OCI-LY3 (cell line): Measurements from ENCODE around the gene IL12A.

Source experiments
- H2AFZ ChIP-seq: fragments of 200-600, 300-600 bp; shearing (Covaris generic); 2 replicates; pipeline ENCODE4 v1.6.0; 2014; ENCODE audit warnings: antibody characterized with exemption, low read depth, low read length
- H3K27ac ChIP-seq: fragments of 200-600, 300-600 bp; sonication (generic); 2 replicates; pipeline ENCODE4 v1.5.1; 2014; ENCODE audit warnings: mild to moderate bottlenecking, low read length, moderate library complexity, mixed read lengths
- H3K27me3 ChIP-seq: fragments of 200-600, 300-600 bp; sonication (generic); 2 replicates; pipeline ENCODE4 v1.6.1; 2014; ENCODE audit warnings: low read depth, low read length, mixed read lengths
- H3K36me3 ChIP-seq: fragments of 200-600, 300-600 bp; sonication (generic); replicated peaks from 2 replicates; pipeline ENCODE3; 2014; ENCODE audit warnings: low read depth, low read length, mixed read lengths
- H3K4me1 ChIP-seq: fragments of 300-600, 200-600 bp; sonication (generic); 2 replicates; pipeline ENCODE4 v1.6.1; 2014; ENCODE audit warnings: low read length, mixed read lengths
- H3K4me2 ChIP-seq: fragments of 200-600, 300-600 bp; sonication (generic); 2 replicates; pipeline ENCODE4 v1.6.1; 2014; ENCODE audit warnings: low read length, mixed read lengths
- H3K4me3 ChIP-seq: fragments of 300-600, 200-600 bp; sonication (generic); 2 replicates; pipeline ENCODE4 v1.5.1; 2014; ENCODE audit warnings: antibody characterized with exemption, mild to moderate bottlenecking, low read length, moderate library complexity
- H3K79me2 ChIP-seq: fragments of 300-600, 200-600 bp; shearing (Covaris generic); 2 replicates; pipeline ENCODE4 v1.6.1; 2014; ENCODE audit warnings: mild to moderate bottlenecking, low read length, mixed read lengths
- H3K9ac ChIP-seq: fragments of 300-600, 200-600 bp; shearing (Covaris generic); 2 replicates; pipeline ENCODE4 v1.6.0; 2014; ENCODE audit warnings: mild to moderate bottlenecking, low read length, moderate library complexity
- H3K9me3 ChIP-seq: fragments of 200-600, 300-600 bp; shearing (Covaris generic); 2 replicates; pipeline ENCODE4 v1.6.1; 2014; ENCODE audit warnings: low read length, mixed read lengths; ENCODE audit not compliant: insufficient read depth
- H4K20me1 ChIP-seq: fragments of 200-600, 300-600 bp; sonication (generic); 2 replicates; pipeline ENCODE4 v1.6.1; 2016; ENCODE audit warnings: low read length, mixed read lengths; ENCODE audit not compliant: insufficient read depth
- CTCF ChIP-seq: fragments of 200-600, 300-600 bp; sonication (generic); IDR thresholded peaks from 2 replicates; pipeline ENCODE4 v1.5.1; 2014; ENCODE audit warnings: antibody characterized with exemption, low read length, low read depth
- EZH2phosphoT487 ChIP-seq: fragments of 200-600 bp; shearing (Covaris generic); IDR thresholded peaks from 2 replicates; pipeline ENCODE4 v1.6.1; 2018; ENCODE audit warnings: antibody characterized with exemption, mixed run types, low read depth

Gene IL12A

GRCh38 chr3:159982442-159982974 is 6.1 kb upstream of the IL12A start:
- H3K36me3 ChIP-seq: peaks cover 3% of the 10 kb centered on the region
- no peaks in the 10 kb centered on the region for H4K20me1 ChIP-seq
- H3K9me3 ChIP-seq: peaks cover 4% of the 10 kb centered on the region; the same call in 1 of the 2 replicates
- no peaks in the 10 kb centered on the region for H3K79me2 ChIP-seq
- H3K27ac ChIP-seq: peak overlapping the region; percentile 60
- H3K27me3 ChIP-seq: no peaks in the 10 kb centered on the region
- H3K9ac ChIP-seq: peak overlapping the region; percentile 54
- H3K4me3 ChIP-seq: peak overlapping the region; percentile 8; the same call in 1 of the 2 replicates
- TF ChIP-seq EZH2phosphoT487 (no peak), CTCF (peak; percentile 53)
- peak overlapping the region; percentile 66 for H3K4me2 ChIP-seq
- H2AFZ ChIP-seq: peak overlapping the region; percentile 92
- H3K4me1 ChIP-seq: peaks cover 48% of the 10 kb centered on the region

GRCh38 chr3:159987291-159987711 is 1.3 kb upstream of the IL12A start:
- H3K4me1 ChIP-seq: peaks cover 66% of the 10 kb centered on the region
- H3K4me2 ChIP-seq: peak overlapping the region; percentile 82
- no peaks in the 10 kb centered on the region for H3K27me3 ChIP-seq
- H3K9ac ChIP-seq: peak overlapping the region; percentile 96; the same call in 1 of the 2 replicates
- no peaks in the 10 kb centered on the region for H4K20me1 ChIP-seq
- H3K79me2 ChIP-seq: peaks cover 43% of the 10 kb centered on the region
- no peaks in the 10 kb centered on the region; the same call in 1 of the 2 replicates for H3K9me3 ChIP-seq
- peaks cover 27% of the 10 kb centered on the region for H3K36me3 ChIP-seq
- no peak for TF ChIP-seq EZH2phosphoT487
- TF ChIP-seq CTCF: peak; percentile 55
- peak overlapping the region; percentile 51; the same call in 1 of the 2 replicates for H2AFZ ChIP-seq
- H3K4me3 ChIP-seq: peak overlapping the region; percentile 94; the same call in 1 of the 2 replicates
- peak overlapping the region; percentile 75 for H3K27ac ChIP-seq

- Histone ChIP-seq H3K4me3 (peak overlapping the region; percentile 94), H3K4me1 (peaks cover 39% of the 10 kb centered on the region), H3K9ac (peak overlapping the region; percentile 96), H3K27me3 (no peaks in the 10 kb centered on the region), H3K27ac (peak overlapping the region; percentile 81), H3K36me3 (peaks cover 50% of the 10 kb centered on the region), H3K79me2 (peaks cover 43% of the 10 kb centered on the region), H3K4me2 (peak overlapping the region; percentile 82), H3K9me3 (no peaks in the 10 kb centered on the region; the same call in 1 of the 2 replicates), H4K20me1 (no peaks in the 10 kb centered on the region), H2AFZ (no peak overlapping the region)
- TF ChIP-seq EZH2phosphoT487 (no peak), CTCF (0 out of 2 replicates have a peak, but pooled peaks have one; percentile 4)
These were observed 1.6 kb downstream of the IL12A start for GRCh38 chr3:159989973-159990846.

- Histone ChIP-seq H3K9ac (no peak overlapping the region), H3K4me3 (no peak overlapping the region), H3K4me1 (peaks cover 34% of the 10 kb centered on the region), H3K79me2 (peaks cover 43% of the 10 kb centered on the region), H3K9me3 (no peaks in the 10 kb centered on the region; the same call in 1 of the 2 replicates), H3K27ac (no peak overlapping the region), H3K27me3 (no peaks in the 10 kb centered on the region), H3K4me2 (no peak overlapping the region), H2AFZ (no peak overlapping the region), H3K36me3 (peaks cover 60% of the 10 kb centered on the region), H4K20me1 (no peaks in the 10 kb centered on the region)
- TF ChIP-seq CTCF: no peak
- no peak for TF ChIP-seq EZH2phosphoT487
These were observed 3.0 kb downstream of the IL12A start for GRCh38 chr3:159991591-159991990.
